Sciatic nerve (tissue), 2 donors: ENCODE measurements around the gene RAPGEF2. TPM values are rescaled to one million over a fixed set of nuclear protein-coding genes. Genes with fewer than 3 reads are reported as not detected.

Source experiments
- ATAC-seq: fragments of 200-7000 bp; cut with Tn5 transposase; one replicate; pipeline ENCODE4 v1.9.1; 2020; ENCODE audit warnings: mild to moderate bottlenecking, moderate library complexity
- DNase-seq: peaks from one replicate; pipeline ENCODE4 v3.0.0-alpha.2; 2020; ENCODE audit warnings: low spot score
- intact Hi-C: fragments of 100-400 bp; cut with DNase I; formaldehyde crosslinking; loops from one replicate; pipeline ENCODE4 v1.14.2; 2022
- microRNA-seq: library from miRNA; unstranded; fragments of <30 nt; microRNA quantifications from one replicate; pipeline ENCODE4 v1.2.0, GENCODE V29; 2020
- total RNA-seq: library from RNA; stranded (reverse); fragmentation: NEBNext Ultra II Directional; extraction: Animal tissue kit (Norgen Biotek cat#: 25700); gene quantifications from one replicate; pipeline ENCODE4 v1.2.1, GENCODE V29; 2021
- donor health status: DM: no; HTN: no; CAD: no.
- donor health status: DM: no; HTN: no; CAD: no.

The RAPGEF2 gene
- total RNA-seq, 1 donor from 2014 or later: 74.0 TPM

DNA sequence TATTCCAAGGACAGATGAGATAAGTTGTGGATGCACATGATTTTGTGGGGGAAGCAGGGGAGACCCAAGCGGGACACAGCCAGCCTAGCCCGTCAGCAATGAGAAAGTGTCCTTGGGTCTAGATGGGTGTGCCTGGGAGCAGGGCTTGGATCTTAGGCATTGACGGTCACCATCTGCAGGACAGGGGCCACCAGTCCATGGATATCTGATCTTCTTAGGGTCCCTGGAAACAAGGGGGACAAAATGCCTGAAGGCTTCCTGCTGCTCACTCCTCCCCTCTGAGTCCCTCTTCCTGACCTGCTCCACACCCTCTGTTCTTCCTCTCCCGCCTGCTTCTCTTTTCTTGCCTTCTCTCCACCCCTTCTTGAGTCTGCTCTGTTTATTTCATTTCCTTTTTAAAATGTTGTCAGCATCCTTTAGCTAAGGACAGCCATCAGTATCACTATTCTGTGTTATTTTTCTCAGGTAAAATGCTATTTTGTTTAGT, 298.4 kb downstream of the RAPGEF2 start:
- ATAC-seq (peak; percentile 32), DNase-seq (no peak)
- intact Hi-C loops: no loop called here

DNA sequence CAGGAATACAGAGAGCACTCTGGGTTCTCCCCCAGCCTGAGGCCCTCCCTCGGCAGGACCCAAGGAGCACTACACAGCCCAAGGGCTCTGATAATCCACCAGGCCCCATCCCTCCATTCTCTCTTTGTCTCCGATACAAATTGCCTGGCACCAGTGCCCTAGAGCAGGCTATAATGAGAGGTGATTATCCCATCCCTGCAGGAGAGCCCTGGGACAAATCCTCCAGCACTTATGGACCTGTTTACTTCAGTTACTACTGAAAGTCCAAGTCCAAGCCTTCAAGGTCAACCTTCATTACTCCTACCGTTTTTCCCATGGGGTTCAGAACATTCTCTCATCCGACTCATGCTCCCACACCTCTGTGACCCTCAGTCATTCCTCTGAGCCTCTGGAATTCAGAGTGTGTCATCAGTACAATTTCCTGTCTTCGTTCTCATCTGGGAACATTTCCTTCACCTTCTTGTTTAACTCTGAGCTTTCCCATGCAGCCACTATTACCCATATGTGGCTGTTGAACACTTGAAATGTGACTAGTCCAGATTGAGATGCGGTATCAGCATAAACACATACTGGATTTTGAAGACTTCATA, 299.0 kb downstream of the RAPGEF2 start:
- intact Hi-C loops: no loop called here
- ATAC-seq (no peak), DNase-seq (no peak)

Small RNAs within 50 kb of the gene (microRNA-seq; reads per million reads assigned to microRNA genes)
- gene MIR3688-1 (not detected), gene MIR3688-2 (not detected)
